Kidney (tissue), 14 donors: ENCODE results near the gene GPC5. TPM values are rescaled to one million over a fixed set of nuclear protein-coding genes. Genes with fewer than 3 reads are reported as not detected.

Experiments
- DNase-seq, 5 donors: peaks; one replicate each; pipeline ENCODE4 v3.0.0-alpha.2; 2013 to 2020
- FAIRE-seq: peaks from 2 replicates; lab custom pipeline; 2012; peaks lifted over from hg19 to GRCh38; lab: Jason Lieb, UNC
- H3K27ac ChIP-seq, 2 donors: one replicate each; pipeline ENCODE4 v1.7.0; 2013; ENCODE audit warnings: low read depth in 2 of 2, low read length in 2 of 2, inconsistent platforms in 1 of 2
- H3K27me3 ChIP-seq: one replicate; pipeline ENCODE4 v1.7.1; 2013; ENCODE audit warnings: low read length, inconsistent platforms; ENCODE audit not compliant: control insufficient read depth, insufficient read depth
- H3K36me3 ChIP-seq, 3 donors: one replicate each; pipeline versions ENCODE4 v1.7.0 to v1.7.1; 2013; ENCODE audit warnings: low read length in 3 of 3, control low read depth in 1 of 3, inconsistent platforms in 1 of 3; ENCODE audit not compliant: insufficient read depth in 3 of 3, control insufficient read depth in 2 of 3
- H3K4me1 ChIP-seq, 3 donors: one replicate each; pipeline versions ENCODE4 v1.7.0 to v1.7.1; 2013; ENCODE audit warnings: low read length in 3 of 3, inconsistent platforms in 1 of 3, low read depth in 1 of 3; ENCODE audit not compliant: control insufficient read depth in 2 of 3, insufficient read depth in 2 of 3
- H3K4me3 ChIP-seq, 3 donors: one replicate each; pipeline versions ENCODE4 v1.7.0 to v1.8.1; 2013; ENCODE audit warnings: low read length in 3 of 3, control low read depth in 1 of 3, inconsistent platforms in 1 of 3
- H3K9ac ChIP-seq, 3 donors: one replicate each; pipeline versions ENCODE4 v1.7.0 to v1.7.1; 2013; ENCODE audit warnings: low read length in 3 of 3, control low read depth in 1 of 3, inconsistent platforms in 1 of 3
- H3K9me3 ChIP-seq, 3 donors: one replicate each; pipeline versions ENCODE4 v1.7.0 to v1.7.1; 2013; ENCODE audit warnings: low read length in 3 of 3, control low read depth in 1 of 3, inconsistent platforms in 1 of 3; ENCODE audit not compliant: control insufficient read depth in 2 of 3, insufficient read depth in 1 of 3
- CTCF ChIP-seq: IDR thresholded peaks from 3 replicates; pipeline ENCODE4 v1.5.1; 2012; ENCODE audit warnings: mild to moderate bottlenecking, moderate library complexity, borderline replicate concordance; ENCODE audit not compliant: insufficient read depth; ENCODE audit errors: extremely low read depth
- intact Hi-C: fragments of 100-400 bp; cut with DNase I; formaldehyde crosslinking; loops from one replicate; pipeline ENCODE4 v1.11.1; 2022
- polyA plus RNA-seq: library from polyadenylated mRNA; stranded (reverse); fragments of 350-450 nt; fragmentation: Illumina TruSeq; extraction: RNeasy Lipid Tissue Mini Kit (QIAGEN cat#74804); gene quantifications from one replicate; pipeline ENCODE4 v1.2.3, GENCODE V29; 2014; ENCODE audit warnings: low read depth, low replicate concordance; ENCODE audit not compliant: insufficient read depth
- total RNA-seq: library from RNA; stranded (reverse); fragmentation: NEBNext Ultra II Directional; extraction: Animal tissue kit (Norgen Biotek cat#: 25700); gene quantifications from one replicate; pipeline ENCODE4 v1.2.1, GENCODE V29; 2021
- donor health status: control.
- donor health status: control.
- donor health status: control.
- donor health status: control.
- donor health status: control.
- donor health status: DM: yes; HTN: yes; CAD: no.
- donor health status: Normal renal cell carcinoma (clear cell type).

GPC5 gene
- total and polyA plus RNA-seq, 2 donors from 2014 or later: 0.47 to 6.8 TPM

DNA sequence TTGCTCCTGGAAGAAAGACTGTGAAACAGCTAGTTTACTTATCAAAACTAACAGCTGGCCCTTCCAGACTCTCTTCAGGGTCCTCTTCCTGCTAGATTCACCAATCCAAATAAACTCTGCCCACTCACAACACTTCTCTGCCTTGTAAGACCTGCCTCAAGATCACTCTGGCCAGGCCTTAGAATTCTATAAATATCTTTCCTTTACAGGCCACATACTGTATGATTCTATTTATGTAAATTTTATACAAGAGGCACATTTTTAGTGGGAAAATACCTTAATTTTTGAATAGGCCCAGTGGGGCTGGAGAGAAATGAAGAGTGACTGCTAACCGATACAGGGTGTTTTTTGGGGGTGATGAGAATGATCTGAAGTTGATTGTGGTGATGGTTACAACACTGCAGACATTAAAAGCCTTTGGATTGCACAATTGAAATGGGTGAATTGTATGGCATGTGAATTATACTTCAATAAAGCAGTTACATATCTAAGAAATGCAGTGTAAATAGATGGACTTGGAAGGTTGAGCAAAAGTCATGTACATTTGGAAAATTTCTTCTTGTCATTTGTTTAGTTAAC, 141.8 kb downstream of the GPC5 start:
- no peak for FAIRE-seq
- no peaks in the 10 kb centered on the region for H3K36me3 ChIP-seq
- intact Hi-C loops: no loop called here

DNA sequence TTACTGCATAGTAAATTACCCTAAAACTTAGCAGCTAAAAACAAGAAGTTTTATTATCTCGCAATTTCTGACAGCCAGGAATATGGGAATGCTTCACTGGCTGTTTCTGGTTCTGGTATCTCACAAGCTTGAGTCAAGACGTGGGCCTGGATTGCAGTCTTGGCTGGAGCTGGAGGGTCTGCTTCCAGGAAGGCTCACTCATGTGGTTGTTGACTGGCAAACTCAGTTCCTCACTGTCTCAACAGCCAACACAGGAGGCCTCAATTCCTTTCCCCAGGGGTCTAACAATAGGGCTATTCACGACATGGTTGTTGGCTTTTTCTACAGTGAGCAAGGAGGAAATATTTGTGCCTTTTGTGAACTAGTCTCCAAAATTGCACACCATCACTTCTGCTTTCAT, 146.3 kb downstream of the GPC5 start:
- intact Hi-C loops: no loop called here
- H3K4me1 ChIP-seq: peaks cover 0 to 3% (median 0%) of the 10 kb centered on the region in 3 donors
- TF ChIP-seq CTCF: no peak
- no peaks in the 10 kb centered on the region for H3K9me3 ChIP-seq
- H3K4me3 ChIP-seq: no peak overlapping the region
- no peaks in the 10 kb centered on the region for H3K36me3 ChIP-seq
- H3K27me3 ChIP-seq: no peaks in the 10 kb centered on the region
- no peak for FAIRE-seq
- no peak for DNase-seq
- H3K9ac ChIP-seq: no peak overlapping the region
- H3K27ac ChIP-seq: no peak overlapping the region

More for the DNA sequence above, 141.8 kb downstream of the GPC5 start:
- H3K27me3 ChIP-seq: no peaks in the 10 kb centered on the region
- no peak overlapping the region for H3K9ac ChIP-seq
- no peak overlapping the region for H3K27ac ChIP-seq
- peak in 1 of 5 donors; percentile 8 for DNase-seq
- no peaks in the 10 kb centered on the region for H3K9me3 ChIP-seq
- no peak for TF ChIP-seq CTCF
- H3K4me1 ChIP-seq: peaks cover 0 to 3% (median 0%) of the 10 kb centered on the region in 3 donors
- no peak overlapping the region for H3K4me3 ChIP-seq

DNA sequence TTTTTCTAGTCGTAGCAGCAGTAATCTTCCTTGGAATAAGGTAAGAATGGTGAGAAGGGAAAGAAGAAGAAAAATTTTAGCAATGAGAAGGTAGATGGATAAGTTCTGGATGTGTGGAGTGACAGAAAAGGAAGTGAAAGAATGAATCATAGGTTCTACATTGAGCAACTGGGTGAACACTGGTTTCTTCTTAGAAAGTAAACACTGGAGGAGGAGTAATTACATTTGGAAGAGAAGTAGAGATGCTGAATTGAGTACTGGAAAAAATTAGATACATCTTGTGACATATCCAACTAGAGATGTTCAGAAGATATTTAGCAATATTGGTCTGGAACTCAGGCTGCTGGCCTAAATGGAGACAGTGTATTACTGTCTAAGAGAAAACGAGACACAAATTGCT, 148.5 kb downstream of the GPC5 start:
- FAIRE-seq: no peak
- H3K4me3 ChIP-seq: no peak overlapping the region

More for the DNA sequence above, 148.5 kb downstream of the GPC5 start:
- Histone ChIP-seq H3K9ac (no peak overlapping the region), H3K4me1 (no peaks in the 10 kb centered on the region), H3K36me3 (no peaks in the 10 kb centered on the region), H3K9me3 (no peaks in the 10 kb centered on the region), H3K27ac (no peak overlapping the region), H3K27me3 (no peaks in the 10 kb centered on the region)
- intact Hi-C loops: no loop called here
- DNase-seq: no peak
- no peak for TF ChIP-seq CTCF
